IPS-20b (cell line): ENCODE data around the gene KATNB1.

ENCODE experiments used
- H3K27ac ChIP-seq: one replicate; pipeline ENCODE4 v1.5.1; 2013; ENCODE audit warnings: low read length
- H3K27me3 ChIP-seq: 2 replicates; pipeline ENCODE4 v1.6.1; 2013; ENCODE audit warnings: mild to moderate bottlenecking, low read length, inconsistent platforms; ENCODE audit not compliant: insufficient read depth
- H3K36me3 ChIP-seq: 2 replicates; pipeline ENCODE4 v1.6.1; 2013; ENCODE audit warnings: low read depth, mild to moderate bottlenecking, inconsistent platforms, low read length, moderate library complexity; ENCODE audit not compliant: insufficient read depth
- H3K4me1 ChIP-seq: 2 replicates; pipeline ENCODE4 v1.6.1; 2013; ENCODE audit warnings: mild to moderate bottlenecking, control low read depth, inconsistent platforms, low read length, moderate library complexity; ENCODE audit not compliant: insufficient read depth
- H3K4me3 ChIP-seq: 2 replicates; pipeline ENCODE4 v1.5.1; 2013; ENCODE audit warnings: mild to moderate bottlenecking, low read length, inconsistent platforms
- H3K9ac ChIP-seq: 2 replicates; pipeline ENCODE4 v1.6.1; 2013; ENCODE audit warnings: low read depth, mild to moderate bottlenecking, inconsistent platforms, low read length, moderate library complexity
- H3K9me3 ChIP-seq: 2 replicates; pipeline ENCODE4 v1.6.1; 2013; ENCODE audit warnings: mild to moderate bottlenecking, low read depth, low read length, inconsistent platforms; ENCODE audit not compliant: insufficient read depth

KATNB1 gene

DNA sequence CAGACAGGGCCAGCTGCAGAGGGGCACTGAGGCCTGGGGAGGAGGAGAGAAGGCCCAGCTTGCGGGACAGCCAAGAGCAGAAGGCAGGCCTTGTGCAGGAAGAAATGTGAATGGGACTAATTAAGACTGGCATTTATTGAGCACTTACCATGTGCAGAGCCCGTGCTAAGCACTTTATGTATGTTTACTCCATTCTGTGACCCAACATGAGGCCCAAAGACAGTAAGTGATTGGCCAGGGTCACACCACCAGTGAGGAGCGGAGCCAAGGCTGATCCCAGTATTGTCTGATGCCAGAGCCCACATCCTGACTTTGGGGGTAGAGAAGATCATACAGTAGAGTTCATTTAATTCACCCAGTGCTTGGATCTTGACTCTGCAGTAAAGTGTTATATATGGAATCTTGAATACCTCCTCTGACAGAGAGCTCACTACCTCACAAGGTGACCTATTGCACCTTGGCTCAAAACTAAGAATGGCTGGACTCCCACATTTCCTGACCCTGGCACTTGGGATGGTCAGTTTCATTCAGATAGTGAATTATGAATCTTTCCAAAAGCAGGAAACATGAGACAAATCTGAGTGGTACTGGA is 13.6 kb downstream of the KATNB1 start:
- Histone ChIP-seq H3K4me3 (no peak overlapping the region), H3K27me3 (no peaks in the 10 kb centered on the region), H3K9ac (no peak overlapping the region), H3K4me1 (no peaks in the 10 kb centered on the region), H3K27ac (no peak overlapping the region), H3K36me3 (peaks cover 15% of the 10 kb centered on the region; the same call in 1 of the 2 replicates), H3K9me3 (no peaks in the 10 kb centered on the region)

DNA sequence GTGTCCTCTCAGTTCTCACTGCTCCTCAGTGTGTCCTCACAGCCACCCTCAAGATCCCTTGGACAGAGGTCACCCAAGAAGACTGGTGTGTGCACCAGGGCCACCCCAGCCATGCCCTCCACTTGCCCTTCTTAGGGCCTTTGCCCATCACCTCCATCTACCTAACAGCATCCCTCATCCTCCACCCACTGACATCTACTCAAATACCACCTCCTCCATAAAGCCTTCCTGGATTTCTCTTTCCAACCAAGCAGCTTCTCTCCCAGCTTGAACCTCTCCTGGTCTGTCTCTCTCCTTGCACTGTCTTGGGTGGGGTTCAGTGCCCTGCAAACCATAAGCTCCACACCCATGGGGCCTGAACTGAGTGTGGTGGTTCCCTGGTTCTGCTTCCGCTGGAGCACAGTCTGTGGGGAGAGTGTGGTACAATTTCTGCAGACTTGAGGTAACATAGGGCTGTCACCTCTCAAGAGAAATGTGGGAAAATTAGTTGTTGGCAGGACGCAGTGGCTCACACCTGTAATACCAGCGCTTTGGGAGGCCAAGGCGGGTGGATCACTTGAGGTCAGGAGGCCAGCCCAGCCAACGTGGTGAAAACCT is 14.4 kb downstream of the KATNB1 start:
- Histone ChIP-seq H3K27ac (no peak overlapping the region), H3K4me3 (no peak overlapping the region), H3K27me3 (no peaks in the 10 kb centered on the region), H3K9ac (no peak overlapping the region), H3K36me3 (peaks cover 16% of the 10 kb centered on the region), H3K4me1 (no peaks in the 10 kb centered on the region), H3K9me3 (no peaks in the 10 kb centered on the region)

DNA sequence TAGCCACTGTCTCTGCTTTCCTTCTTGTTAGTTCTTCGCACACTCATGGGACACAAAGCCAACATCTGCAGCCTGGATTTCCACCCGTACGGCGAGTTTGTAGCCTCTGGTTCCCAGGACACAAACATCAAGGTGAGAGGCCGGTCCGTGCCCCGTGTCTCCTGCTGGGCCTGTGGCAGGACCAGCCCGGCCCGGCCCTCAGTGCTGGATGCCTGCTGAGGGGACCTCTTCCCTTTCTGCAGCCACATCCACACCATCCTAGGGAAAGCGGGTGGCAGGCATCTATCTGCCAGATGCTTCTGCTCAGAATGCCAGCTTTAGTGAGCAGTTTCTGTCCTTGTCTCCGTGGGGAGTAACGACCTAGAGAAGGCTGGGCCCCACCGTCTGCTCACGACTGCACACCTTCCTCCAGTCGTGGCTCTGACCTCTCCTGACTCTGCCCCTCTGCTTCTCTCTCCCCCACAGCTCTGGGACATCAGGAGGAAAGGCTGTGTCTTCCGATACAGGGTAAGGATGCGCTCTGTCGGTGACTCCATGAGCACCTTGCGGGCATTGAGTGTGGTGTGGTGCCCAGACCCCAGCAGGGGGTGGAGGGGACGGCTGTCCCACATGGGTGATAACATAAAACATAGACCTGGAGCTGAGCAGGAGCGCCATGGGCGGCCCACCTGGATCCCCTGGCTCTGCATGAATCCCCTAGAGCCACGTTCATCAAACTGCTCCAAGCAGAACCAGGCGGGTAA is 15.4 kb downstream of the KATNB1 start:
- no peaks in the 10 kb centered on the region for H3K27me3 ChIP-seq
- no peak overlapping the region for H3K4me3 ChIP-seq
- peaks cover 26% of the 10 kb centered on the region for H3K36me3 ChIP-seq
- no peak overlapping the region for H3K9ac ChIP-seq
- H3K9me3 ChIP-seq = no peaks in the 10 kb centered on the region
- no peaks in the 10 kb centered on the region for H3K4me1 ChIP-seq
- H3K27ac ChIP-seq = no peak overlapping the region

DNA sequence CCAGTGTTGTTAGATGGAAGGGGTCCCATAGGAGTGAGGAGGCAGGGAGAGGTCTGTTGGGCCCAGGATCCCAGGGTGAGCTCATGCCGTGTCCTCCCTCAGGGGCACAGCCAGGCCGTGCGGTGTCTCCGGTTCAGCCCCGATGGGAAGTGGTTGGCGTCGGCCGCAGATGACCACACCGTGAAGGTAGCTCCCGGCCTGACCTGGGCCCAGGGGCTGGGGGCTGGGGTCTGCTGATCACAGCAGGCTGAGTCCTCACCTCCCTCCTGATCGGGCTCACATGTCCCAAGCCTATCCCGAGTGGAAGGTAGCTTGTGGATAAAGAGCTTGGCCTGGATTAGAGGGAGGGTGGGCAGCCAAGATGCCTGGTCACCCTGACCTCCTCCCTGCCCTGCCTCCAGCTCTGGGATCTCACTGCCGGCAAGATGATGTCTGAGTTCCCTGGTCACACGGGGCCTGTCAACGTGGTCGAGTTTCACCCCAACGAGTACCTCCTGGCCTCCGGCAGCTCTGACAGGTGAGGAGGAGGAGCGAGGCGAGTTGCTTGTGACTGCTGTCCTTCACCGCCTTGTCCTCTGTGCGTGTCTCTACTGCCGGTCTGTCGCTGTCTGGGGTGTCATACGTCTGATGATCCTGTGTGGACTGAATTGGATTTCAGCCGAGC is 16.1 kb downstream of the KATNB1 start:
- Histone ChIP-seq H3K36me3 (peaks cover 30% of the 10 kb centered on the region), H3K27me3 (no peaks in the 10 kb centered on the region), H3K9ac (no peak overlapping the region), H3K27ac (no peak overlapping the region), H3K9me3 (no peaks in the 10 kb centered on the region), H3K4me1 (no peaks in the 10 kb centered on the region), H3K4me3 (no peak overlapping the region)

DNA sequence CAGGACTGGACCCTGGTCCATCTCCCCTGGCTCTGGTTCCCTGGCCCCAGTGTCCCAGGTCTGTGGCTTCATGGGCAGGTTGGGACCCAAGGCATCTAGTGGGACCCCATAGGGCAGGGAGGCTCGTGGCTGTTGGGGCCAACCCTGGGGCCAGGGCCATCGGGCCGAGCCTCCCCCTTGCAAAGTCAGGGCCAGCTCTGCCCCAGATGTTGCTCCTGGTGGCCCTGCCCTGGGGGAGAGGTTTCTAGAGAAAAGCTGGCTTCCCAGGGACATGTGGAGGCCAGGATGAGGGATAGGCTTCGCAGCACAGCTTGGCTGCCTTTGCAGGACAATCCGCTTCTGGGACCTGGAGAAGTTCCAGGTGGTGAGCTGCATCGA is 16.6 kb downstream of the KATNB1 start:
- H3K9me3 ChIP-seq = no peaks in the 10 kb centered on the region
- H3K4me3 ChIP-seq = no peak overlapping the region
- peaks cover 30% of the 10 kb centered on the region for H3K36me3 ChIP-seq
- no peaks in the 10 kb centered on the region for H3K27me3 ChIP-seq
- no peak overlapping the region for H3K9ac ChIP-seq
- no peak overlapping the region for H3K27ac ChIP-seq
- H3K4me1 ChIP-seq = no peaks in the 10 kb centered on the region

DNA sequence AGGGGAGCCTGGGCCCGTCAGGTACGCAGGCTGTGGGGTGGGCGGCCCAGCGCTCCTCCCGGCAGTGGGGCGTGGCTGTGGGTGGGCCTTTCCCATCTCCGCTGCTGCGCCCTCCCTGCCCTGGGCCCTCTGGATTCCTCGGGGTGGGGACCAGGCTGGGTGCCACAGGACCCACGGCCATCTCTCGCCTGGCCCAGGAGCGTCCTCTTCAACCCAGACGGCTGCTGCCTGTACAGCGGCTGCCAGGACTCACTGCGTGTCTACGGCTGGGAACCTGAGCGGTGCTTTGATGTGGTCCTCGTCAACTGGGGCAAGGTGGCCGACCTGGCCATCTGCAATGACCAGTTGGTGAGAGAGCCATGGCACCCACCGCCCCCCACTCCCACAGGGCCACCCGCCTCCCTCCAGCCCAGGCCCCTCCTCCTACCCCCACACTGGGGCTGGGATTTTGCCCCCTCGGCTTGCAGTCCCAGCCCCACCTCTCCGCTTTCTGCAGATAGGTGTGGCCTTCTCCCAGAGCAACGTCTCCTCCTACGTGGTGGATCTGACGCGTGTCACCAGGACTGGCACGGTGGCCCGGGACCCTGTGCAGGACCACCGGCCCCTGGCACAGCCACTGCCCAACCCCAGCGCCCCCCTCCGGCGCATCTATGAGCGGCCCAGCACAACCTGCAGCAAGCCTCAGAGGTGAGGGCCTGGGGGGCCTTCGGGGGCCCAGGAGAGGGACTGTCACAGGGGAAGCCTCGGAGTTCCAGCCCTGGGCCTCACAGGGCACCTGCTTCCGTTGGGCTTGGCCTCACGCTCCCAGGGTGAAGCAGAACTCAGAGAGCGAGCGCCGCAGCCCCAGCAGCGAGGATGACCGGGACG is 17.2 kb downstream of the KATNB1 start:
- peaks cover 30% of the 10 kb centered on the region for H3K36me3 ChIP-seq
- no peak overlapping the region for H3K9ac ChIP-seq

DNA sequence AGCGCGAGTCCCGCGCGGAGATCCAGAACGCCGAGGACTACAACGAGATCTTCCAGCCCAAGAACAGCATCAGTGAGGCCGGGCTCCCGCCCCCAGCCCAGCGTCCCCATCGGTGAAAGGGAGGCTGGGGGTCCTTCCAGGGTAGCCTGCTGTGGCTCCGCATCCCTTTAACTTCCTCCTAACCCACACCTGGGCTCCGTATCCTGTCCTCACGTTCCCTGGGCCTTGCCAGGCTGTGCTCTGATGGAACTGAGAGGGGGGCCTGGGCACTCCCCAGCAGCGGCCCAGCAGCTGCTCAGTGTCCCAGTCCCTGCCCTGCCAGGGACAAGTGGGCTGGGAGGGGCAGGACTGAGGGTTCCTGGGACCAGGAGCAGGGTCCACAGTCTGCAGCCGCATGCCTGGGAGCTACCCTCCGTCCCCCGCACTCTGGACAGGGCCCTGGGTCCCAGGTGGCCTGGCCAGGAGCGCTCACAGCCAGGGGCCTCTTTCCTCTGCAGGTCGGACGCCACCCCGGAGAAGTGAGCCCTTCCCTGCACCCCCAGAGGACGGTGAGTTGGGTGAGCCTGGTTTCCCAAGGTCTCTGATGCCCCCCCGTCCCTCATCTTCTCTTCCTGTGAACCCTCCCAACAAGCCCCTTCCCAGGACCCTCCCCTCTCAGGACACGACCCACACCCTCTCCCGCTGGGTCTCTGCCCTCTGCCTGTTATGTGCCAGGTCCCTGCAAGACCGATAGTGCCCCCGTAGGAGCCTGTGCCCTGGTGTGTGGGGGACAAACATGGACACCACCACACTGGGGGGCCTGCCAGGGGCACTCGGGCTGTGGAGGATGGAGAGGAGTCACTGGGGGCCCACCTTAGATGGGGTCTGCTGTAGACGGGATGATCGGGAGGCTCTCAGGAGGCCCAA is 18.1 kb downstream of the KATNB1 start:
- no peak overlapping the region for H3K4me3 ChIP-seq
- no peaks in the 10 kb centered on the region for H3K27me3 ChIP-seq
- peaks cover 30% of the 10 kb centered on the region for H3K36me3 ChIP-seq
- no peaks in the 10 kb centered on the region for H3K9me3 ChIP-seq
- H3K9ac ChIP-seq = no peak overlapping the region
- no peak overlapping the region for H3K27ac ChIP-seq
- H3K4me1 ChIP-seq = no peaks in the 10 kb centered on the region

More for the DNA sequence above, 17.2 kb downstream of the KATNB1 start:
- Histone ChIP-seq H3K4me1 (no peaks in the 10 kb centered on the region), H3K9me3 (no peaks in the 10 kb centered on the region), H3K4me3 (no peak overlapping the region), H3K27ac (no peak overlapping the region), H3K27me3 (no peaks in the 10 kb centered on the region)

DNA sequence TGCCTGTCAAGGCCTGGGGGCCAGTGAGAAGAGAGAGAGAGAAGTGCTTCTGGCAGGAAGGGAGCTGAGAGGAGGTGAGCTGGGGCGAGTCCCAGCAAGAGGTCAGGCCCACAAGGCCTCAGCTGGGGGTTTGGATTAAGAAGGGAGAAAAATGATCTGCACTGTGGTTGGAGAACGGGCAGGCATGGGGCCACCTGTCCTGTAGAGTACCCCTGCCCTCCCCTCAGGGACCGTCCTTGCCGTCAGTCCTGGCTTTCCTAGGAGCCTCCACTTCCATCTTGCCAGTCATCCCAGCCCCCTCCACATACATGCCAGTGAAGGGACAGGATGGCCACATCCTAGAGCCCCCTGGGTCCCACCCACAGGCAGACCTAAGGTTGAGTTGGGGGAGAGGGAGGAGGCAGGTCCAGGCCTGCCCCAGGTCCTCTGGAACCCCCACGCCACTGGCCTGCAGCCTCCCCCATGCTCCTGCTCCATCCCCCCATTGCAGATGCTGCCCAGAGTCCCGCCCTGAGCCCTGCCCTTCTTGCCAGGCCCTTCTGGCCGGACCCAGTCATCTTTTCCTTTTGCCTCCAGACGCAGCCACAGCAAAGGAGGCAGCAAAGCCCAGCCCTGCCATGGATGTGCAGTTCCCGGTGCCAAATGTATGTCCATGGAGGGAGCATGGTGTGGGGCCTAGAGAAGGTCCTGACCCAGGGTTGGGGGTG is 18.9 kb downstream of the KATNB1 start:
- Histone ChIP-seq H3K9ac (no peak overlapping the region), H3K27me3 (no peaks in the 10 kb centered on the region), H3K9me3 (no peaks in the 10 kb centered on the region), H3K4me1 (no peaks in the 10 kb centered on the region), H3K4me3 (no peak overlapping the region), H3K27ac (no peak overlapping the region), H3K36me3 (peaks cover 30% of the 10 kb centered on the region)

DNA sequence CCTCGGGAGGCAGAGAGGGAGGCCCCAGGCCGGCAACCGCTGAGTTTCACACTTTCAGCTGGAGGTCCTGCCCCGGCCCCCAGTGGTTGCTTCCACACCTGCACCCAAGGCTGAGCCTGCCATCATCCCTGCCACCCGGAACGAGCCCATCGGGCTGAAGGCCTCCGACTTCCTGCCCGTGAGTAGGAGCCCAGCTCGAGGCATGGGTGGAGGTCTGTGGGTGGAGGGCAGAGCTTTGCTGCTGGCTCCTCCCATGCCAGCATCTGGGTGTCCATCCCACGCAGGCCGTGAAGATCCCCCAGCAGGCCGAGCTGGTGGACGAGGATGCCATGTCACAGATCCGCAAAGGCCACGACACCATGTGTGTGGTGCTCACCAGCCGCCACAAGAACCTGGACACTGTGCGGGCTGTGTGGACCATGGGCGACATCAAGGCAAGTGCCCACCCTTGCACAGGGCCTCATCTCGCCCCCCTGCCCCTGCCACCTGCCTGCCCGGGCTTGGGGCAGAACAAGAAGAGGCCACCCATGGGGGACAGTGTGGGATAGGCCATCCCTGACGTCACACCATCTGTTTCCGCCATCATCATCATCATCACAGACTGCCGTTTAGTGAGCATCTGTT is 19.6 kb downstream of the KATNB1 start:
- no peak overlapping the region for H3K9ac ChIP-seq
- H3K27ac ChIP-seq = no peak overlapping the region
- H3K9me3 ChIP-seq = no peaks in the 10 kb centered on the region
- H3K27me3 ChIP-seq = no peaks in the 10 kb centered on the region
- H3K4me1 ChIP-seq = no peaks in the 10 kb centered on the region
- no peak overlapping the region for H3K4me3 ChIP-seq
- H3K36me3 ChIP-seq = peaks cover 30% of the 10 kb centered on the region
